ENCODE measurements around the gene CEP95.

GRCh38 chr17:64507413-64507782, 621 bp downstream of the CEP95 start:
- TF ChIP-seq CTCF (IDR thresholded peaks at IDR 0.05 in 2 of 3, conservative IDR thresholded peaks at IDR 0.05 in 1 of 3; ENCODE audit: borderline replicate concordance in 1 of 3, insufficient read depth in 1 of 3, low read depth in 2 of 3, low read length in 2 of 3) (peak; percentile 43 to 46 (median 45); a peak in 5 of 6 replicates), SP1 (IDR thresholded peaks at IDR 0.05; ENCODE audit: low read depth) (no peak), ELF1 (IDR thresholded peaks at IDR 0.05; ENCODE audit: borderline replicate concordance, low read depth) (no peak), EZH2phosphoT487 (IDR thresholded peaks at IDR 0.05; ENCODE audit: borderline replicate concordance) (no peak), EZH2 (IDR thresholded peaks at IDR 0.05) (no peak), CEBPB (IDR thresholded peaks at IDR 0.05; ENCODE audit: low read depth) (no peak), ZNF274 (IDR thresholded peaks at IDR 0.05; ENCODE audit: low read depth, low read length) (no peak), POLR2A (IDR thresholded peaks at IDR 0.05; ENCODE audit: borderline replicate concordance, extremely low read depth, insufficient read depth, insufficient read length) (no peak), SIN3A (IDR thresholded peaks at IDR 0.05; ENCODE audit: low read depth) (0 out of 2 replicates have a peak, but pooled peaks have one; percentile 17), ATF3 (IDR thresholded peaks at IDR 0.05) (no peak), POLR2AphosphoS5 (IDR thresholded peaks at IDR 0.05; ENCODE audit: low read depth, low read length) (no peak)
- TF ChIP-seq, protein P1, sequence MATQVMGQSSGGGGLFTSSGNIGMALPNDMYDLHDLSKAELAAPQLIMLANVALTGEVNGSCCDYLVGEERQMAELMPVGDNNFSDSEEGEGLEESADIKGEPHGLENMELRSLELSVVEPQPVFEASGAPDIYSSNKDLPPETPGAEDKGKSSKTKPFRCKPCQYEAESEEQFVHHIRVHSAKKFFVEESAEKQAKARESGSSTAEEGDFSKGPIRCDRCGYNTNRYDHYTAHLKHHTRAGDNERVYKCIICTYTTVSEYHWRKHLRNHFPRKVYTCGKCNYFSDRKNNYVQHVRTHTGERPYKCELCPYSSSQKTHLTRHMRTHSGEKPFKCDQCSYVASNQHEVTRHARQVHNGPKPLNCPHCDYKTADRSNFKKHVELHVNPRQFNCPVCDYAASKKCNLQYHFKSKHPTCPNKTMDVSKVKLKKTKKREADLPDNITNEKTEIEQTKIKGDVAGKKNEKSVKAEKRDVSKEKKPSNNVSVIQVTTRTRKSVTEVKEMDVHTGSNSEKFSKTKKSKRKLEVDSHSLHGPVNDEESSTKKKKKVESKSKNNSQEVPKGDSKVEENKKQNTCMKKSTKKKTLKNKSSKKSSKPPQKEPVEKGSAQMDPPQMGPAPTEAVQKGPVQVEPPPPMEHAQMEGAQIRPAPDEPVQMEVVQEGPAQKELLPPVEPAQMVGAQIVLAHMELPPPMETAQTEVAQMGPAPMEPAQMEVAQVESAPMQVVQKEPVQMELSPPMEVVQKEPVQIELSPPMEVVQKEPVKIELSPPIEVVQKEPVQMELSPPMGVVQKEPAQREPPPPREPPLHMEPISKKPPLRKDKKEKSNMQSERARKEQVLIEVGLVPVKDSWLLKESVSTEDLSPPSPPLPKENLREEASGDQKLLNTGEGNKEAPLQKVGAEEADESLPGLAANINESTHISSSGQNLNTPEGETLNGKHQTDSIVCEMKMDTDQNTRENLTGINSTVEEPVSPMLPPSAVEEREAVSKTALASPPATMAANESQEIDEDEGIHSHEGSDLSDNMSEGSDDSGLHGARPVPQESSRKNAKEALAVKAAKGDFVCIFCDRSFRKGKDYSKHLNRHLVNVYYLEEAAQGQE (IDR thresholded peaks at IDR 0.05; ENCODE audit: low read depth): no peak

All from HCT116 (cell line).